22Rv1 (cell line): ENCODE measurements around the gene SEPTIN2.

Experiments
- CTCF ChIP-seq: fragments of 450-650 bp; IDR thresholded peaks from 2 replicates; pipeline ENCODE4 v1.5.1; 2017; ENCODE audit warnings: mild to moderate bottlenecking
- ZFX ChIP-seq: fragments of 450-650 bp; IDR thresholded peaks from 2 replicates; pipeline ENCODE4 v1.6.1; 2017; ENCODE audit warnings: antibody characterized with exemption, borderline replicate concordance

DNA sequence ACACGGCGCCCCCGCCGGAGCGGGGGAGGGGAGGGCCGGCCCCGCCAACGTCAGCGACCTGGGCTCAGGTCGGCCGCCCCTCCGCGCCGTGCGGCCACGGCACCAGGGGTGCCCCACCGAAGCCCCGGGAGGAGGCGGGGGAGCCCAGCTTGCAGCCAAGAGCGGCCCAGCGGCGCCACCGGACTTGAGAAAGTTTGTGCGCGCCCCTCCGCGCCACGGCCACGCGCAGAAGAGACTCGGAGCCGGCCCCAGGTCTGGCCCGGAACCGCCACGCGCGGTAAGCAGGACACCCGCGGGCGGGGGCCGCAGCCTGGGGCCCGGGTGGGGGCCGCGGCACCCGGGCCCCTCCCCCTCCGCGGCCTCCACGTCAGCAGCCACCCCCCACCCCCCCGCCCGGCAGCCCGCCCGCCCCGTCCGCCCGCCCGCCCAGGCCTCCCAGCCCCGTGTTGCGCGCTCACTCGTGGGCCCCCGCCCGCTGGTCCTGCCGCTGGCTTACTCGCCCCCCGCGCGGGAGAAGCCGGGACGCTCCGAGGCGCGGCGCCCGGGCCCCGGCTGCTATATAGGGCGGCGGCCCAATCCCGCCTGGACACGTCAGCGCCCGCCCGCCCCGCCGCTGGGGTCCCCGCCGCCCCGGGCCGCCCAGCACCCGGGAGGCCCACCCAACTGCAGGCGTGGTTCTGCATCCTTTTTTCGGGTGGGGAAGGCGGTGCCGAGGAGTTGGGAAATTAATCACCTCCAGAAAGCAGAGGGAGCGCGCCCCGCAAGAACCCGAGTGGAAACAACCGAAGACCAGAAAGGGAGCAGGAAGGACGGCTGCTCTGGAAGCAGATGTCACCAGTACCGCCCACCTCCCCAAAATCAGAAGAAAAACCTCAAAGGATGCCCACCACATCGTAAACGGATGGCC lies 43.2 kb upstream of the SEPTIN2 start:
- TF ChIP-seq CTCF, result no peak
- no peak for TF ChIP-seq ZFX
